ENCODE results near the gene TOX3.

The TOX3 gene

DNA sequence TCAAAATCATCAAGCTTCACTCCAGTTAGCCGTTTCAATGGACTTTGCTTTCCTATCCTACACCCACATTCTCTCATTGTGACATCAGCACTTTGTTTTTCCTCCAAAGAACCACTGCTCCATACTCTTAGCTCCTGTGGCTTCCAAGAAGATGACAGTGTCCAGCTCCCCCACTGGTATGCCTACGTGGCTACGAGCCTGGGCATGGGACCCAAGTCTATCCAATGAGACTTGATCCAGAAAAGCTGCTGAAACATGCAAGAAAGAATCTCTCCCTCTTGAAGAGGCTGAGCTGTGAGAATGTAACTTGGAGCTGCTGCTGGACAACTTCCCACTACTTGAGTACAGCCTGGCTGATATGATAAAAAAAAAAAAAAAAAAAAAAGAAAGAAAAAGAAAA, 9.4 kb downstream of the TOX3 start:
- no peak for DNase-seq (ENCODE audit: low spot score)

- DNase-seq (ENCODE audit: low spot score) = no peak
These were observed 11.9 kb downstream of the TOX3 start for GRCh38 chr16:52535076-52535475.

GRCh38 chr16:52533296-52533695, 13.6 kb downstream of the TOX3 start:
- no peak for DNase-seq (ENCODE audit: low spot score)

DNA sequence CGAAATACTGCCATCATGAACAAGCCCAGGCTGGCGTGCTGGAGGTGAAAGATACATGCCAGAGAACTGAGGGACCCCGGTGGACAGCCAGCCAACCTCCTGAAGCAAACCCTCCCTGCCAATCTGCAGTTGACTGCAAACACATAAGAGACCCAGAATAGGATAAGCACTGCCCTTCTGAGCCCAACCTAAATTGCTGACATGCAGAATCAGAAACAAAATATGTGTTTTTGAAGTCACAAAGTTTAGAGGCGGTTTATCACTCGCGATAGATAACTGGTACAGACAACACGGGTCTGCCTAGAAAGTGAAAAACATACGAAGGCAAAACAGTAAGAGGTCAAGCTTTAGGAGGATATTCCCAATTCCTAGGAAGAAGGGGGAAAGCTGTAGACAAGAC, 14.6 kb downstream of the TOX3 start:
- DNase-seq (ENCODE audit: low spot score) = no peak

- no peak for DNase-seq (ENCODE audit: low spot score)
These were observed 17.7 kb downstream of the TOX3 start for GRCh38 chr16:52529226-52529625.

DNA sequence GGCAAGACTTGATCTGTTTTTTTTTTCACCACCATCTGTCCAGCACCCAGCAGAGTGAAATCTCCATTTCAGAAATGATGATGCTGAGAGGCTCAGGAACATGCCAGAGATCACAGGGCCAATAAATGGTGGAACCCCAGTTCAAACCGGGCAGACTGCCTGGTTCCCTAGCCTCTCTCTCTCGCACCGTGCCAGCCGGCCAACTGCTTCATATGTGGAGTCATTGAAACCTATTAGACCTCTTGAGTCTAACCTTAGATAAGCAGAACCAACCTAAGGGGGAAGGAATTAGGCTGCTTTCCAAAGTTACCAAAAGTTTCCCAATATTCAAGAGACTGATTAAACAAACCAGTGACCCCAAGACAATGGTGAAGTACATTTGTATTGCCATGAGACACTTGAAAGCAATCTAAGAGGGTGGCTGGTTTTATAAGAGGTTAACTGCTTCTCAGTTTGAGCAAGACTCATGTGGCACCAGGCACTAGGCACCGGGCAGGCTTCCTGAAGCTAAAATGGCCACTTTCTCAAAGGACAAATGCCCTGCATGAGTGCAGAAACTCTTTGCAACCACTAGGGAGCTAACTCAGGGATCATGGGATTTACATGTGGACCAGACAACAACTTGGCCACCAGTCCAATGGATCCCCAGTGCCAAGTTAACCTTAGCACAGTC, 18.4 kb downstream of the TOX3 start:
- no peak for DNase-seq (ENCODE audit: low spot score)

- DNase-seq (ENCODE audit: low spot score) = no peak
These were observed 20.1 kb downstream of the TOX3 start for GRCh38 chr16:52526830-52527229.

- no peak for DNase-seq (ENCODE audit: low spot score)
These were observed 20.7 kb downstream of the TOX3 start for GRCh38 chr16:52526116-52526828.

GRCh38 chr16:52521570-52521969, 25.4 kb downstream of the TOX3 start:
- DNase-seq (ENCODE audit: low spot score) = no peak

GRCh38 chr16:52518884-52519283, 28.1 kb downstream of the TOX3 start:
- DNase-seq (ENCODE audit: low spot score) = no peak

DNA sequence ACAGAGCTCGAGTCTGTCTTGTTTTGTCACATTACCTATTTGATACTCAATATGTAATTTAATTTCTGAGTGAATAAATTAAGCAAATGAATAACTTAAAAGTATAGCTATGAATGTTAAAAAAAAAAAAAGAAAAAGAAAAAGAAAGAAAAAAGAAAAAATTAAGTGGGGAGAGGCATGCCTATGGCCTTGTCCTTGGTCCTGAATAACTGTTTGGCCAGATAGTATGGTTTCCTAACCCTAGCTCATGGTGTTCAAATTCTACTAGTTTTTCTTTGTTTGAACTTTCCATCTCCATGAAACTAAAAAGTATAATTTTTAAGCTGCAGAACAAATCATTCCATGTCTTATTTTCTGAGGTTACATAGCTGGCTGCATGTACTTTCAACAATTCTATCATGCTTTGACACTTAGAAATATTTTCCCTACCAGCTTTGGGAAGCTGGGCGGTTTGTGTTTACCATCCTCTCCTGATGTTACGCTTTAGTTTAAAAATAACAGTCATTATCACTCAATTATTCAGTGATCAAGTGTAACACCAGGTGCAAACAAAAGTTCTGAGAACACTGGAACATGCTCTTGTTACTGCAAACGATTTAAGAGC, 31.8 kb downstream of the TOX3 start:
- no peak for DNase-seq (ENCODE audit: low spot score)

GRCh38 chr16:52512297-52512987, 34.5 kb downstream of the TOX3 start:
- no peak for DNase-seq (ENCODE audit: low spot score)

DNA sequence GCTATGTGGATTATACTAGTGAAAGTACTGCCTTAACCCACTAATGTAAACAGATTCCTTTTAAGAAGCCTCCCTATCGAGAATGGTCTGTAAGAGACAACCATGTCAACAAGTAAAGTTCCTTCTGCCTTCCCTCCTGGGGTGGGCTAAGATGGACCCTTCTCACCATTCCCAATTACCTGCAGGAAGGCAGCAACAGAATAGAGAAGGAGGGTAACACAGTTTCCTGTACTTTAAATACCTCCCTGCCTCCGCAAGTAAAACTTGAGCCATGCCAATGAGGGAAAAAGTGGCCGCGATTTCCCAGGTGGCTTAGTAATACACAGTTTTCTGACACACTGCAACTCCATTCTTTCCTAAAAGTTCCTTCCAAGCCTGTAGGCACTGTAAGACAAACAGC, 45.2 kb downstream of the TOX3 start:
- no peak for DNase-seq (ENCODE audit: low spot score)

DNA sequence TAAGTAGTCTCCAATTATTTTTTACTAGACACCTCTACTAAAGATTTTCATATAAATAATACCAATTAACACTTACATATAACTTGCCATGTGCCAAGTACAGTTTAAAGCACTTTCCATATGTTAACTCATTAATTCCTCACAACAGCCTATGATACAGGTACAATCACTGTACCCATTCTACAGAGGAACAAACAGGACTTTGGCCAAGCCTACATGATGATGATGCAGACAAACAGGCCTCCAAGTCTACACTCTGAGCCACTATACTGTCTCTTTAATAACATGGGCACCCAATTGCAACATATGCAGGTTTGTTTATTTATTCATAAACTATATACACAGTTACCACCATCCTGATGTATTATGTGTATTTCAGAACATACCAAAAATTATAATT, 46.0 kb downstream of the TOX3 start:
- DNase-seq (ENCODE audit: low spot score) = no peak

GRCh38 chr16:52499060-52499440, 47.9 kb downstream of the TOX3 start:
- no peak for DNase-seq (ENCODE audit: low spot score)

DNA sequence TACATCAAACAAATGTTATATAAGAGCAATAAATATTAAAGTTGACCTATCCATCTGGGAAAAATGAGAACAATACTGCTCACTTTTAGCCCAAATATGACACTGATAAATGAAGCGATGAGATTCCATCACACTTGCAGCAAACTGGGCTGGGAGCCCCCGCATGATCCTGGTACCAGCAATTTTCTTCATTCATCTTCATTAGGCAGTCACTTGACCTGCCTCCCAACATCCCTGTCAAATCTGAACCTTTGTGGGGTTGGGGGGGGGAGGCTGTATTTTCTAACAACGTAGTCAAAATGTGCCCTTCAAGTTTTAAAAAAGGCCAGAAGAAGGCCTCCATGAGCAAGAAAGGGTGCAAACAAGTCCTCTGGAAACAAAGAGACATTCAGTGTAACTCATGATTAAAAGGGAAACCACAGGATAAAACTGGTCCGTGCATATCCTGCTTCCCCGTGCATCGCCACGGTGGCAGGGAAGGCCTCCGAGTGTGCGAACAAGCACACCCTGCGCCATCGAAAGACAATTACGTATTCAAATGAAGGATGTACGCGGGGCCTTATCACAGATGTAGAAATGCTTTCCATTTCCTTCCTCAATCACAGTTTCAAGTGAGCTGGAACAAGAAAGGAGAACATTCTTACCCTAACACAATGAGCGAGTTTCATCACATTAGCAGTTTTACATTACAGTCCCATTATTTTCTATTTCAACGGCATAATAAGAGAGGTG, 48.4 kb downstream of the TOX3 start:
- no peak for DNase-seq (ENCODE audit: low spot score)

- no peak for DNase-seq (ENCODE audit: low spot score)
These were observed 49.7 kb downstream of the TOX3 start for GRCh38 chr16:52497067-52497816.

- no peak for DNase-seq (ENCODE audit: low spot score)
These were observed 50.7 kb downstream of the TOX3 start for GRCh38 chr16:52496051-52496876.

- no peak for DNase-seq (ENCODE audit: low spot score)
These were observed 52.3 kb downstream of the TOX3 start for GRCh38 chr16:52494621-52495020.

DNA sequence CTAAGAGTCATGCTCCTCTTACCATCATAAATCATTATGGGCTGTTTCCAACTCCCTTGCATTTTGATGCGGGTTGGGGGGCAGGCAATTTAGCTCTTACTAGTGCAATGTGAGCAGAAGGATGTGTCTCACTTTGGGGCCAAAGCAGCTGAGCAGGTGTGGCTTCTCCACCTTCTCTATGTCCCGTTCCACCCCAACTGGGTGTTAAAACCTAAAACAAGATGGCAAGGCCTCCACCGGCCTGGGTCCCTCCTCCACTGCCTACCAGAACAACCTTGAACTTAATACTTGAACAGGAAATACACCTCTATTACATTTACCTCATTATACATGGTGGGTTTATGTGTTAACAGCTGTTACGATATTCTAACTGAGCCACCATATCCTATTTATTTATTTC, 52.8 kb downstream of the TOX3 start:
- no peak for DNase-seq (ENCODE audit: low spot score)

Data from hematopoietic multipotent progenitor cell treated with erythropoietin and hydrocortisone succinate and interleukin-3 and kit ligand, for 15 days (in vitro differentiated cells).